SK-N-SH (cell line): ENCODE results near the gene MPC1. TPM values are rescaled to one million over a fixed set of nuclear protein-coding genes. Genes with fewer than 3 reads are reported as not detected.

Source experiments
- CTCF ChIA-PET: fragments of 300-600, 350-600 bp; formaldehyde crosslinking; extraction: SDS; loops from one replicate; lab custom pipeline; 2021; lab: Yijun Ruan, JAX
- POLR2A ChIA-PET: fragments of 350-600 bp; sonication (Branson Sonifier 250); formaldehyde crosslinking; extraction: SDS; loops from one replicate; lab custom pipeline; 2020; ENCODE audit warnings: antibody characterized with exemption, inconsistent platforms; lab: Yijun Ruan, JAX
- DNase-seq: peaks from one replicate; pipeline ENCODE4 v3.0.0; 2012
- H2AFZ ChIP-seq: fragments of 200-600 bp; sonication (generic); 2 replicates; pipeline ENCODE4 v1.8.1; 2016; ENCODE audit warnings: antibody characterized with exemption, mild to moderate bottlenecking, low read depth
- H3F3A ChIP-seq: fragments of 200-600 bp; sonication (generic); replicated peaks from 2 replicates; pipeline ENCODE3; 2016; ENCODE audit warnings: antibody characterized with exemption, mild to moderate bottlenecking; ENCODE audit not compliant: insufficient read depth
- H3K27ac ChIP-seq, 2 experiments: fragments of 200-500 bp in 1 of 2; fragments of 200-600 bp in 1 of 2; sonication (Bioruptor generic) in 1 of 2; sonication (generic), shearing (Covaris generic) in 1 of 2; 2 replicates each; pipeline versions ENCODE4 v1.5.1 to v1.6.1; 2014 to 2016; ENCODE audit warnings: low read depth in 2 of 2, inconsistent platforms in 1 of 2, low read length in 1 of 2, mild to moderate bottlenecking in 1 of 2, mixed read lengths in 1 of 2
- H3K27me3 ChIP-seq: fragments of 200-600 bp; sonication (generic), shearing (Covaris generic); 2 replicates; pipeline ENCODE4 v1.6.1; 2016; ENCODE audit warnings: mixed run types; ENCODE audit not compliant: insufficient read depth
- H3K36me3 ChIP-seq, 2 experiments: fragments of 200-500 bp in 1 of 2; fragments of 200-600 bp in 1 of 2; sonication (Bioruptor generic) in 1 of 2; sonication (generic) in 1 of 2; replicated peaks in 1 of 2; 2 replicates each; pipeline versions ENCODE3 to v1.5.1; 2014 to 2016; ENCODE audit warnings: low read length in 1 of 2, mild to moderate bottlenecking in 1 of 2; ENCODE audit not compliant: insufficient read depth in 2 of 2, control insufficient read depth in 1 of 2
- H3K4me1 ChIP-seq, 2 experiments: fragments of 200-500 bp in 1 of 2; fragments of 200-600 bp in 1 of 2; sonication (Bioruptor generic) in 1 of 2; sonication (generic), shearing (Covaris generic) in 1 of 2; 2 replicates each; pipeline versions ENCODE4 v1.5.1 to v1.6.1; 2014 to 2016; ENCODE audit warnings: low read depth in 1 of 2, low read length in 1 of 2, mixed run types in 1 of 2; ENCODE audit not compliant: insufficient read depth in 2 of 2, control insufficient read depth in 1 of 2
- H3K4me2 ChIP-seq: fragments of 200-600 bp; sonication (generic), shearing (Covaris generic); 2 replicates; pipeline ENCODE4 v1.6.1; 2017; ENCODE audit warnings: mixed run types
- H3K4me3 ChIP-seq, 2 experiments: fragments of 200-500 bp in 1 of 2; fragments of 200-600 bp in 1 of 2; sonication (Bioruptor generic) in 1 of 2; sonication (generic), shearing (Covaris generic) in 1 of 2; 2 replicates each; pipeline versions ENCODE4 v1.5.1 to v1.8.1; 2014 to 2016; ENCODE audit warnings: low read depth in 2 of 2, inconsistent platforms in 1 of 2, low read length in 1 of 2, mild to moderate bottlenecking in 1 of 2, mixed read lengths in 1 of 2, moderate library complexity in 1 of 2
- H3K79me2 ChIP-seq: fragments of 200-600 bp; sonication (generic); 2 replicates; pipeline ENCODE4 v1.8.1; 2017; ENCODE audit warnings: mild to moderate bottlenecking; ENCODE audit not compliant: insufficient read depth
- H3K9ac ChIP-seq: fragments of 200-600 bp; sonication (generic); 2 replicates; pipeline ENCODE4 v1.6.1; 2017; ENCODE audit warnings: mixed run types
- H3K9me2 ChIP-seq: fragments of 200-600 bp; sonication (generic); 2 replicates; pipeline ENCODE4 v1.6.1; 2017; ENCODE audit warnings: mixed run types
- H3K9me3 ChIP-seq: fragments of 200-600 bp; sonication (generic); 2 replicates; pipeline ENCODE4 v1.6.1; 2017; ENCODE audit warnings: mixed run types, mild to moderate bottlenecking, moderate library complexity
- H4K20me1 ChIP-seq: fragments of 200-600 bp; sonication (generic); 2 replicates; pipeline ENCODE4 v1.6.1; 2017; ENCODE audit warnings: mild to moderate bottlenecking, mixed run types; ENCODE audit not compliant: insufficient read depth
- ELF1 ChIP-seq: IDR thresholded peaks from 2 replicates; pipeline ENCODE4 v1.4.0; 2012
- EP300 ChIP-seq, 2 experiments: IDR thresholded peaks; 2 replicates each; pipeline versions ENCODE4 v1.4.0 to v1.6.1; 2012; ENCODE audit warnings: borderline replicate concordance in 1 of 2, low read depth in 1 of 2, low read length in 1 of 2
- FOSL2 ChIP-seq: IDR thresholded peaks from 2 replicates; pipeline ENCODE4 v1.4.0; 2012; ENCODE audit warnings: low read depth, mild to moderate bottlenecking, moderate library complexity, borderline replicate concordance
- FOXJ3 ChIP-seq: sonication (generic); formaldehyde crosslinking; IDR thresholded peaks from 2 replicates; pipeline ENCODE4 v1.5.1; 2020; ENCODE audit warnings: mild to moderate bottlenecking, missing genetic modification reagents
- GABPA ChIP-seq: IDR thresholded peaks from 2 replicates; pipeline ENCODE4 v1.4.0; 2012; ENCODE audit warnings: low read depth, mild to moderate bottlenecking
- GATA2 ChIP-seq: sonication (generic); formaldehyde crosslinking; IDR thresholded peaks from 2 replicates; pipeline ENCODE4 v1.5.0; 2020; ENCODE audit warnings: mild to moderate bottlenecking, missing genetic modification reagents
- JUND ChIP-seq: IDR thresholded peaks from 2 replicates; pipeline ENCODE4 v1.4.0; 2012
- MEF2A ChIP-seq: IDR thresholded peaks from 2 replicates; pipeline ENCODE4 v1.4.0; 2012; ENCODE audit warnings: low read depth, borderline replicate concordance
- POLR2AphosphoS5 ChIP-seq: IDR thresholded peaks from 2 replicates; pipeline ENCODE4 v1.6.1; 2012; ENCODE audit warnings: low read depth, low read length
- RAD21 ChIP-seq: IDR thresholded peaks from 2 replicates; pipeline ENCODE4 v1.6.1; 2012; ENCODE audit warnings: mild to moderate bottlenecking, low read length
- RCOR1 ChIP-seq: fragments of 150-350 bp; IDR thresholded peaks from 2 replicates; pipeline ENCODE4 v1.6.1; 2017; ENCODE audit warnings: antibody characterized with exemption, low read length
- RFX5 ChIP-seq: IDR thresholded peaks from 2 replicates; pipeline ENCODE4 v1.6.1; 2012; ENCODE audit warnings: mild to moderate bottlenecking, improper control_type of control experiment, low read length
- SIN3A ChIP-seq: IDR thresholded peaks from 2 replicates; pipeline ENCODE4 v1.6.1; 2012; ENCODE audit warnings: low read depth, mild to moderate bottlenecking, low read length, moderate library complexity, borderline replicate concordance
- SMC3 ChIP-seq: IDR thresholded peaks from 2 replicates; pipeline ENCODE4 v1.6.1; 2012; ENCODE audit warnings: low read depth, low read length, improper control_type of control experiment
- YY1 ChIP-seq: IDR thresholded peaks from 2 replicates; pipeline ENCODE4 v1.4.0; 2012; ENCODE audit warnings: low read depth, mild to moderate bottlenecking
- WGBS: methylation state at CpG from one replicate; pipeline ENCODE4 v1.1.6; 2017; ENCODE audit warnings: low lambda C conversion rate; 5-methylcytosine and 5-hydroxymethylcytosine counted together
- polyA plus RNA-seq, 3 experiments: library from polyadenylated mRNA; depleted of rRNA; stranded (reverse); fragments of >200 nt; gene quantifications; 2 replicates each; pipeline ENCODE4 v1.2.3, GENCODE V29; 2012
- TF ChIP-seq, protein P1 (sequence below): IDR thresholded peaks from 2 replicates; pipeline ENCODE4 v1.4.0; 2012; ENCODE audit warnings: low read depth, borderline replicate concordance
- TF ChIP-seq, protein P2 (sequence below): fragments of 150-350 bp; IDR thresholded peaks from 2 replicates; pipeline ENCODE4 v1.6.1; 2016; ENCODE audit warnings: mild to moderate bottlenecking, low read depth, low read length
- TF ChIP-seq, protein P3 (sequence below): fragments of 150-350 bp; IDR thresholded peaks from 2 replicates; pipeline ENCODE4 v1.6.1; 2017; ENCODE audit warnings: antibody characterized with exemption, low read length, low read depth, borderline replicate concordance
- TF ChIP-seq, protein P4 (sequence below): fragments of 200-600 bp; sonication (generic); IDR thresholded peaks from 2 replicates; pipeline ENCODE4 v1.6.1; 2017; ENCODE audit warnings: antibody characterized with exemption, mild to moderate bottlenecking, moderate library complexity
- TF ChIP-seq, protein P5 (sequence below): IDR thresholded peaks from 2 replicates; pipeline ENCODE4; 2012

MPC1 gene
- polyA plus RNA-seq, 1 of the 3 experiments (the other 2 are of a cell fraction): 13.6 TPM

DNA sequence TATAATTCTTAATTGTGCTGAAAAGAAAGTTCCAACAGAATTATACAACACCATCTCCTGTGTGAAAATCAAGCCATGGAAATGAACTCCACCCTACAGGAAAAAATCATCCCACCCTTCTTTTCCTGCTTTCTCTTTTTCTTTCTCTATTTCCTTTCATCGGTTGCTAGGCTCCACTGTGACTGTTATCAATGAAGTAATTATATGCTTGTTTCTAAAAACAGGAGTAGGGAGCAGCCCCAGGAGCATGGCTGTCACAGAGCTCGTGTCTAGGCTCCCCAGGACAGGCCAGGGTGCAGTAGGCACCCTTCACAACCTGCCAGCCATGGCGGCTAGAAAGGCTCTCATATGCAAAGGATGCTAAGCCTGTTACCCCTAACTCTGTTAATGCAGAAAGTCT is 13.0 kb downstream of the MPC1 start:
- DNase-seq: no peak
- CTCF ChIA-PET: no interaction called here

More for the DNA sequence above, 13.0 kb downstream of the MPC1 start:
- Histone ChIP-seq H3K4me1 (peaks cover 0 to 9% of the 10 kb centered on the region in 2 experiments; a peak in 1 of 4 replicates), H3K79me2 (no peaks in the 10 kb centered on the region), H3K9me2 (no peaks in the 10 kb centered on the region), H3K4me3 (no peak overlapping the region), H3K36me3 (peaks cover 7% of the 10 kb centered on the region in 2 experiments), H3K4me2 (no peak overlapping the region), H3K27me3 (no peaks in the 10 kb centered on the region), H3K27ac (no peak overlapping the region), H3K9ac (no peak overlapping the region), H2AFZ (no peak overlapping the region), H3K9me3 (no peaks in the 10 kb centered on the region; the same call in 1 of the 2 replicates), H4K20me1 (no peaks in the 10 kb centered on the region), H3F3A (peaks cover 9% of the 10 kb centered on the region)
- POLR2A ChIA-PET: no interaction called here
- WGBS: 64% methylated on average over 3 of the region's 3 CpGs
- TF ChIP-seq SIN3A (no peak), JUND (no peak), GATA2 (CRISPR knock-in tag) (no peak), SMC3 (no peak), EP300 (IDR thresholded peaks at IDR 0.05; ENCODE audit: borderline replicate concordance in 1 of 2, low read depth in 1 of 2, low read length in 1 of 2) (no peak), RAD21 (no peak), POLR2AphosphoS5 (no peak), GABPA (no peak), ELF1 (no peak), FOXJ3 (CRISPR knock-in tag) (no peak), RFX5 (no peak), FOSL2 (no peak), YY1 (no peak), RCOR1 (no peak), MEF2A (no peak)
- TF ChIP-seq, protein P1, sequence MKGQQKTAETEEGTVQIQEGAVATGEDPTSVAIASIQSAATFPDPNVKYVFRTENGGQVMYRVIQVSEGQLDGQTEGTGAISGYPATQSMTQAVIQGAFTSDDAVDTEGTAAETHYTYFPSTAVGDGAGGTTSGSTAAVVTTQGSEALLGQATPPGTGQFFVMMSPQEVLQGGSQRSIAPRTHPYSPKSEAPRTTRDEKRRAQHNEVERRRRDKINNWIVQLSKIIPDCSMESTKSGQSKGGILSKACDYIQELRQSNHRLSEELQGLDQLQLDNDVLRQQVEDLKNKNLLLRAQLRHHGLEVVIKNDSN: no peak
- TF ChIP-seq, protein P2, sequence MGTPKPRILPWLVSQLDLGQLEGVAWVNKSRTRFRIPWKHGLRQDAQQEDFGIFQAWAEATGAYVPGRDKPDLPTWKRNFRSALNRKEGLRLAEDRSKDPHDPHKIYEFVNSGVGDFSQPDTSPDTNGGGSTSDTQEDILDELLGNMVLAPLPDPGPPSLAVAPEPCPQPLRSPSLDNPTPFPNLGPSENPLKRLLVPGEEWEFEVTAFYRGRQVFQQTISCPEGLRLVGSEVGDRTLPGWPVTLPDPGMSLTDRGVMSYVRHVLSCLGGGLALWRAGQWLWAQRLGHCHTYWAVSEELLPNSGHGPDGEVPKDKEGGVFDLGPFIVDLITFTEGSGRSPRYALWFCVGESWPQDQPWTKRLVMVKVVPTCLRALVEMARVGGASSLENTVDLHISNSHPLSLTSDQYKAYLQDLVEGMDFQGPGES: no peak
- TF ChIP-seq, protein P3, sequence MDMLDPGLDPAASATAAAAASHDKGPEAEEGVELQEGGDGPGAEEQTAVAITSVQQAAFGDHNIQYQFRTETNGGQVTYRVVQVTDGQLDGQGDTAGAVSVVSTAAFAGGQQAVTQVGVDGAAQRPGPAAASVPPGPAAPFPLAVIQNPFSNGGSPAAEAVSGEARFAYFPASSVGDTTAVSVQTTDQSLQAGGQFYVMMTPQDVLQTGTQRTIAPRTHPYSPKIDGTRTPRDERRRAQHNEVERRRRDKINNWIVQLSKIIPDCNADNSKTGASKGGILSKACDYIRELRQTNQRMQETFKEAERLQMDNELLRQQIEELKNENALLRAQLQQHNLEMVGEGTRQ: no peak
- TF ChIP-seq, protein P4, sequence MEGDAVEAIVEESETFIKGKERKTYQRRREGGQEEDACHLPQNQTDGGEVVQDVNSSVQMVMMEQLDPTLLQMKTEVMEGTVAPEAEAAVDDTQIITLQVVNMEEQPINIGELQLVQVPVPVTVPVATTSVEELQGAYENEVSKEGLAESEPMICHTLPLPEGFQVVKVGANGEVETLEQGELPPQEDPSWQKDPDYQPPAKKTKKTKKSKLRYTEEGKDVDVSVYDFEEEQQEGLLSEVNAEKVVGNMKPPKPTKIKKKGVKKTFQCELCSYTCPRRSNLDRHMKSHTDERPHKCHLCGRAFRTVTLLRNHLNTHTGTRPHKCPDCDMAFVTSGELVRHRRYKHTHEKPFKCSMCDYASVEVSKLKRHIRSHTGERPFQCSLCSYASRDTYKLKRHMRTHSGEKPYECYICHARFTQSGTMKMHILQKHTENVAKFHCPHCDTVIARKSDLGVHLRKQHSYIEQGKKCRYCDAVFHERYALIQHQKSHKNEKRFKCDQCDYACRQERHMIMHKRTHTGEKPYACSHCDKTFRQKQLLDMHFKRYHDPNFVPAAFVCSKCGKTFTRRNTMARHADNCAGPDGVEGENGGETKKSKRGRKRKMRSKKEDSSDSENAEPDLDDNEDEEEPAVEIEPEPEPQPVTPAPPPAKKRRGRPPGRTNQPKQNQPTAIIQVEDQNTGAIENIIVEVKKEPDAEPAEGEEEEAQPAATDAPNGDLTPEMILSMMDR: no peak
- TF ChIP-seq, protein P5, sequence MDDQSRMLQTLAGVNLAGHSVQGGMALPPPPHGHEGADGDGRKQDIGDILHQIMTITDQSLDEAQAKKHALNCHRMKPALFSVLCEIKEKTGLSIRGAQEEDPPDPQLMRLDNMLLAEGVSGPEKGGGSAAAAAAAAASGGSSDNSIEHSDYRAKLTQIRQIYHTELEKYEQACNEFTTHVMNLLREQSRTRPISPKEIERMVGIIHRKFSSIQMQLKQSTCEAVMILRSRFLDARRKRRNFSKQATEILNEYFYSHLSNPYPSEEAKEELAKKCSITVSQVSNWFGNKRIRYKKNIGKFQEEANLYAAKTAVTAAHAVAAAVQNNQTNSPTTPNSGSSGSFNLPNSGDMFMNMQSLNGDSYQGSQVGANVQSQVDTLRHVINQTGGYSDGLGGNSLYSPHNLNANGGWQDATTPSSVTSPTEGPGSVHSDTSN: no peak
